ENCODE results near the gene AP2M1. TPM values are rescaled to one million over a fixed set of nuclear protein-coding genes. Genes with fewer than 3 reads are reported as not detected.
A peak's percentile ranks its signal among the peaks of the same experiment; 100 is the strongest.

Gene AP2M1
- total and polyA plus RNA-seq, 4 experiments from 2014 or later, result 206 to 312 (median 231) TPM

GRCh38 chr3:184209146-184209923 lies 34.7 kb downstream of the AP2M1 start:
- H3K27ac ChIP-seq (ENCODE audit: low read depth, low read length), result no peak overlapping the region
- no peak for DNase-seq
- Mint-ChIP-seq H3K4me3 (no peak overlapping the region), H3K27me3 (peaks cover 14 to 17% of the 10 kb centered on the region in 2 donors), H3K36me3 (no peaks in the 10 kb centered on the region), H3K27ac (peak overlapping the region in 1 of 7 donors; percentile 5), H3K4me1 (no peaks in the 10 kb centered on the region), H3K9me3 (no peaks in the 10 kb centered on the region)
- H3K9me3 ChIP-seq (ENCODE audit: control insufficient read depth in 1 of 2, low read length in 2 of 2), result no peaks in the 10 kb centered on the region
- intact Hi-C loops (cut with micrococcal nuclease), result no loop called here
- ChIA-PET CTCF (ENCODE audit: partially characterized antibody) (no interaction called here), POLR2A (ENCODE audit: partially characterized antibody) (no interaction called here)
- H3K27me3 ChIP-seq (ENCODE audit: insufficient read depth, low read length), result no peaks in the 10 kb centered on the region
- no peak overlapping the region for H3K4me3 ChIP-seq (ENCODE audit: low read length in 2 of 2)
- no peaks in the 10 kb centered on the region for H3K4me1 ChIP-seq (ENCODE audit: insufficient read depth, low read length)
- H3K36me3 ChIP-seq (ENCODE audit: insufficient read depth, low read length), result no peaks in the 10 kb centered on the region

- intact Hi-C loops (cut with micrococcal nuclease), result no loop called here
- no peaks in the 10 kb centered on the region for H3K36me3 ChIP-seq (ENCODE audit: insufficient read depth, low read length)
- H3K4me3 ChIP-seq (ENCODE audit: low read length in 2 of 2), result no peak overlapping the region
- no peaks in the 10 kb centered on the region for H3K9me3 ChIP-seq (ENCODE audit: control insufficient read depth in 1 of 2, low read length in 2 of 2)
- POLR2A ChIA-PET (ENCODE audit: partially characterized antibody), result no interaction called here
- Mint-ChIP-seq H3K4me1 (no peaks in the 10 kb centered on the region), H3K27me3 (peaks cover 5 to 18% of the 10 kb centered on the region in 2 donors), H3K27ac (no peak overlapping the region), H3K9me3 (no peaks in the 10 kb centered on the region), H3K36me3 (no peaks in the 10 kb centered on the region), H3K4me3 (no peak overlapping the region)
- no peaks in the 10 kb centered on the region for H3K4me1 ChIP-seq (ENCODE audit: insufficient read depth, low read length)
- H3K27ac ChIP-seq (ENCODE audit: low read depth, low read length), result no peak overlapping the region
- CTCF ChIA-PET (ENCODE audit: partially characterized antibody), result interaction anchor here (1.0 kb wide), 1 partner anchor 17 kb away, joined by 4 read pairs; no protein-coding TSS in a partner anchor
- no peaks in the 10 kb centered on the region for H3K27me3 ChIP-seq (ENCODE audit: insufficient read depth, low read length)
- no peak for DNase-seq
These were observed 36.6 kb downstream of the AP2M1 start for GRCh38 chr3:184211297-184211696.

- Mint-ChIP-seq H3K27ac (no peak overlapping the region), H3K4me1 (no peaks in the 10 kb centered on the region), H3K9me3 (no peaks in the 10 kb centered on the region), H3K27me3 (peaks cover 2 to 15% of the 10 kb centered on the region in 2 donors), H3K4me3 (no peak overlapping the region), H3K36me3 (no peaks in the 10 kb centered on the region)
- Histone ChIP-seq H3K9me3 (ENCODE audit: control insufficient read depth in 1 of 2, low read length in 2 of 2) (no peaks in the 10 kb centered on the region), H3K27me3 (ENCODE audit: insufficient read depth, low read length) (no peaks in the 10 kb centered on the region), H3K4me3 (ENCODE audit: low read length in 2 of 2) (no peak overlapping the region), H3K27ac (ENCODE audit: low read depth, low read length) (no peak overlapping the region), H3K4me1 (ENCODE audit: insufficient read depth, low read length) (no peaks in the 10 kb centered on the region), H3K36me3 (ENCODE audit: insufficient read depth, low read length) (no peaks in the 10 kb centered on the region)
- intact Hi-C loops (cut with micrococcal nuclease), result no loop called here
- CTCF ChIA-PET (ENCODE audit: partially characterized antibody), result no interaction called here
- no peak for DNase-seq
- POLR2A ChIA-PET (ENCODE audit: partially characterized antibody), result no interaction called here
These were observed 37.1 kb downstream of the AP2M1 start for GRCh38 chr3:184211718-184212117.

GRCh38 chr3:184218814-184219213 lies 44.2 kb downstream of the AP2M1 start:
- H3K36me3 Mint-ChIP-seq, result no peaks in the 10 kb centered on the region
- Histone ChIP-seq H3K27me3 (ENCODE audit: insufficient read depth, low read length) (no peaks in the 10 kb centered on the region), H3K27ac (ENCODE audit: low read depth, low read length) (no peak overlapping the region), H3K9me3 (ENCODE audit: control insufficient read depth in 1 of 2, low read length in 2 of 2) (no peaks in the 10 kb centered on the region), H3K4me1 (ENCODE audit: insufficient read depth, low read length) (no peaks in the 10 kb centered on the region), H3K36me3 (ENCODE audit: insufficient read depth, low read length) (no peaks in the 10 kb centered on the region), H3K4me3 (ENCODE audit: low read length in 2 of 2) (no peak overlapping the region)
- ChIA-PET CTCF (ENCODE audit: partially characterized antibody) (interaction anchor here (4.0 kb wide), 1 partner anchor 8 kb away, joined by 26 read pairs; no protein-coding TSS in a partner anchor), POLR2A (ENCODE audit: partially characterized antibody) (no interaction called here)
- intact Hi-C loops (cut with micrococcal nuclease), result no loop called here
- no peaks in the 10 kb centered on the region for H3K4me1 Mint-ChIP-seq
- H3K9me3 Mint-ChIP-seq, result peaks cover 0 to under 1% (median 0%) of the 10 kb centered on the region in 8 donors
- H3K27ac Mint-ChIP-seq, result no peak overlapping the region
- H3K4me3 Mint-ChIP-seq, result peak overlapping the region in 1 of 8 donors; percentile 20
- H3K27me3 Mint-ChIP-seq, result peaks cover 8 to 9% of the 10 kb centered on the region in 2 donors
- DNase-seq, result no peak

- Histone ChIP-seq H3K27me3 (ENCODE audit: insufficient read depth, low read length) (peaks cover under 1% of the 10 kb centered on the region), H3K4me3 (ENCODE audit: low read length in 2 of 2) (no peak overlapping the region), H3K36me3 (ENCODE audit: insufficient read depth, low read length) (no peaks in the 10 kb centered on the region), H3K27ac (ENCODE audit: low read depth, low read length) (no peak overlapping the region), H3K4me1 (ENCODE audit: insufficient read depth, low read length) (no peaks in the 10 kb centered on the region), H3K9me3 (ENCODE audit: control insufficient read depth in 1 of 2, low read length in 2 of 2) (no peaks in the 10 kb centered on the region)
- Mint-ChIP-seq H3K4me1 (no peaks in the 10 kb centered on the region), H3K27me3 (peaks cover 19% of the 10 kb centered on the region in 2 donors), H3K27ac (no peak overlapping the region), H3K4me3 (no peak overlapping the region), H3K9me3 (peaks cover 0 to 2% (median 0%) of the 10 kb centered on the region in 8 donors), H3K36me3 (no peaks in the 10 kb centered on the region)
- DNase-seq, result no peak
- ChIA-PET POLR2A (ENCODE audit: partially characterized antibody) (no interaction called here), CTCF (ENCODE audit: partially characterized antibody) (interaction anchor here (1.5 kb wide), 1 partner anchor 38 kb away, joined by 3 read pairs; no protein-coding TSS in a partner anchor)
- intact Hi-C loops (cut with micrococcal nuclease), result no loop called here
These were observed 47.9 kb downstream of the AP2M1 start for GRCh38 chr3:184222521-184222920.

GRCh38 chr3:184223946-184224345 lies 49.3 kb downstream of the AP2M1 start:
- DNase-seq, result no peak
- Mint-ChIP-seq H3K27me3 (peaks cover 24 to 28% of the 10 kb centered on the region in 2 donors), H3K4me1 (peaks cover 0 to 5% (median 0%) of the 10 kb centered on the region in 4 donors), H3K36me3 (no peaks in the 10 kb centered on the region), H3K9me3 (peaks cover 0 to 2% (median 0%) of the 10 kb centered on the region in 8 donors), H3K27ac (no peak overlapping the region), H3K4me3 (no peak overlapping the region)
- Histone ChIP-seq H3K4me3 (ENCODE audit: low read length in 2 of 2) (no peak overlapping the region), H3K27me3 (ENCODE audit: insufficient read depth, low read length) (peaks cover 11% of the 10 kb centered on the region), H3K4me1 (ENCODE audit: insufficient read depth, low read length) (no peaks in the 10 kb centered on the region), H3K27ac (ENCODE audit: low read depth, low read length) (no peak overlapping the region), H3K9me3 (ENCODE audit: control insufficient read depth in 1 of 2, low read length in 2 of 2) (no peaks in the 10 kb centered on the region), H3K36me3 (ENCODE audit: insufficient read depth, low read length) (no peaks in the 10 kb centered on the region)
- ChIA-PET CTCF (ENCODE audit: partially characterized antibody) (interaction anchor here (1.2 kb wide), 1 partner anchor 29 kb away, joined by 3 read pairs; no protein-coding TSS in a partner anchor), POLR2A (ENCODE audit: partially characterized antibody) (no interaction called here)
- intact Hi-C loops (cut with micrococcal nuclease), result no loop called here

- Mint-ChIP-seq H3K4me1 (peaks cover 5 to 17% (median 7%) of the 10 kb centered on the region in 4 donors), H3K27ac (peak overlapping the region in 1 of 7 donors; percentile 64), H3K27me3 (peaks cover 38 to 42% of the 10 kb centered on the region in 2 donors), H3K4me3 (no peak overlapping the region), H3K36me3 (no peaks in the 10 kb centered on the region), H3K9me3 (peaks cover 0 to 3% (median 0%) of the 10 kb centered on the region in 8 donors)
- CTCF ChIA-PET (ENCODE audit: partially characterized antibody), result interaction anchor here (0.8 to 5.4 kb wide), 21 partner anchors 10 to 331 kb away, joined by 3 to 76 read pairs (median 7); partner anchors contain the start of genes CAMK2N2 and EEF1AKMT4
- POLR2A ChIA-PET (ENCODE audit: partially characterized antibody), result interaction anchor here (0.8 to 1.7 kb wide), 2 partner anchors 12 to 22 kb away, joined by 3 to 8 read pairs; partner anchors contain the start of gene EEF1AKMT4
- H3K27me3 ChIP-seq (ENCODE audit: insufficient read depth, low read length), result peaks cover 32% of the 10 kb centered on the region
- DNase-seq, result peak in 4 of 5 donors; percentile 50 to 65 (median 54)
- H3K4me3 ChIP-seq (ENCODE audit: low read length in 2 of 2), result no peak overlapping the region
- H3K27ac ChIP-seq (ENCODE audit: low read depth, low read length), result no peak overlapping the region
- intact Hi-C loops (cut with micrococcal nuclease), result loop anchor here (1.0 to 5.0 kb wide), 4 partner anchors 23 to 62 kb away; partner anchors contain the start of gene ABCF3
- no peaks in the 10 kb centered on the region for H3K36me3 ChIP-seq (ENCODE audit: insufficient read depth, low read length)
- peaks cover 11% of the 10 kb centered on the region for H3K4me1 ChIP-seq (ENCODE audit: insufficient read depth, low read length)
- no peaks in the 10 kb centered on the region for H3K9me3 ChIP-seq (ENCODE audit: control insufficient read depth in 1 of 2, low read length in 2 of 2)
These were observed 52.9 kb downstream of the AP2M1 start for GRCh38 chr3:184227481-184227935.

Data from CD4-positive, alpha-beta memory T cell (primary cell).